GM13976 (cell line): Measurements from ENCODE around the gene NID1.
"Not testable (repeated sequence)": the region's sequence is repeated elsewhere in the genome, so short reads cannot be mapped to it uniquely, and the experiment has no call there.

ENCODE experiments used
- DNase-seq: peaks from one replicate; pipeline ENCODE4 v3.0.0; 2012; ENCODE audit warnings: low spot score
- CTCF ChIP-seq: IDR thresholded peaks from 2 replicates; pipeline ENCODE4 v1.5.1; 2012; ENCODE audit warnings: borderline replicate concordance, mild to moderate bottlenecking; ENCODE audit not compliant: insufficient read depth; ENCODE audit errors: extremely low read depth, missing control alignments, control extremely low read depth
- in situ Hi-C: fragments of 300-500 bp; cut with MboI; formaldehyde crosslinking; loops from one replicate; pipeline ENCODE4 v1.12.0; 2022; ENCODE audit warnings: low sequenced_read_pairs, mixed read lengths, inconsistent platforms; ENCODE audit not compliant: unreplicated experiment

The NID1 gene

GRCh38 chr1:235968831-235969230 is 96.1 kb downstream of the NID1 start:
- no peak for DNase-seq
- TF ChIP-seq CTCF = no peak
- in situ Hi-C loops = loop anchor here (25.0 kb wide), 1 partner anchor 457 kb away; the partner anchor contains the start of gene B3GALNT2

- not testable (repeated sequence) for DNase-seq
- in situ Hi-C loops = loop anchor here (25.0 kb wide), 1 partner anchor 454 kb away; the partner anchor contains the start of gene B3GALNT2
Measured at GRCh38 chr1:235966134-235966533, 98.8 kb downstream of the NID1 start.

- in situ Hi-C loops = loop anchor here (25.0 kb wide), 1 partner anchor 449 kb away; the partner anchor contains the start of gene B3GALNT2
- TF ChIP-seq CTCF = no peak
- no peak for DNase-seq
Measured at GRCh38 chr1:235960809-235961208, 104.1 kb downstream of the NID1 start.

- no peak for DNase-seq
- in situ Hi-C loops = loop anchor here (25.0 kb wide), 1 partner anchor 446 kb away; the partner anchor contains the start of gene B3GALNT2
- TF ChIP-seq CTCF = no peak
Measured at GRCh38 chr1:235958021-235958420, 106.9 kb downstream of the NID1 start.

GRCh38 chr1:235955777-235956176 is 109.1 kb downstream of the NID1 start:
- TF ChIP-seq CTCF = no peak
- in situ Hi-C loops = loop anchor here (25.0 kb wide), 1 partner anchor 443 kb away; the partner anchor contains the start of gene B3GALNT2
- DNase-seq = no peak

- DNase-seq = peak; percentile 72
- TF ChIP-seq CTCF = no peak
- in situ Hi-C loops = loop anchor here (25.0 kb wide), 1 partner anchor 442 kb away; the partner anchor contains the start of gene B3GALNT2
Measured at GRCh38 chr1:235954306-235955283, 110.3 kb downstream of the NID1 start.

GRCh38 chr1:235953801-235954200 is 111.1 kb downstream of the NID1 start:
- no peak for DNase-seq

More at GRCh38 chr1:235953801-235954200, 111.1 kb downstream of the NID1 start:
- in situ Hi-C loops = loop anchor here (25.0 kb wide), 1 partner anchor 442 kb away; the partner anchor contains the start of gene B3GALNT2
- no peak for TF ChIP-seq CTCF
